Measurements from ENCODE around the gene SRSF9.

SRSF9 gene

GRCh38 chr12:120485961-120486881, 16.7 kb upstream of the SRSF9 start:
- Histone ChIP-seq H3K36me3 (no peaks in the 10 kb centered on the region), H3K9me3 (no peaks in the 10 kb centered on the region), H3K27me3 (no peaks in the 10 kb centered on the region), H3K4me1 (ENCODE audit: control insufficient read depth in 1 of 2, insufficient read depth in 1 of 2, low read depth in 1 of 2, low read length in 1 of 2) (no peaks in the 10 kb centered on the region), H3K27ac (no peak overlapping the region), H3K4me3 (ENCODE audit: low read depth in 1 of 2, low read length in 1 of 2) (no peak overlapping the region)
- TF ChIP-seq CTCF (IDR thresholded peaks at IDR 0.05): no peak

GRCh38 chr12:120483621-120484020, 14.1 kb upstream of the SRSF9 start:
- Histone ChIP-seq H3K36me3 (no peaks in the 10 kb centered on the region), H3K9me3 (no peaks in the 10 kb centered on the region), H3K4me3 (ENCODE audit: low read depth in 1 of 2, low read length in 1 of 2) (no peak overlapping the region), H3K27me3 (no peaks in the 10 kb centered on the region), H3K4me1 (ENCODE audit: control insufficient read depth in 1 of 2, insufficient read depth in 1 of 2, low read depth in 1 of 2, low read length in 1 of 2) (no peaks in the 10 kb centered on the region), H3K27ac (no peak overlapping the region)
- no peak for TF ChIP-seq CTCF (IDR thresholded peaks at IDR 0.05)

GRCh38 chr12:120481022-120481767, 11.6 kb upstream of the SRSF9 start:
- Histone ChIP-seq H3K36me3 (no peaks in the 10 kb centered on the region), H3K27me3 (no peaks in the 10 kb centered on the region), H3K9me3 (no peaks in the 10 kb centered on the region), H3K4me1 (ENCODE audit: control insufficient read depth in 1 of 2, insufficient read depth in 1 of 2, low read depth in 1 of 2, low read length in 1 of 2) (no peaks in the 10 kb centered on the region), H3K4me3 (ENCODE audit: low read depth in 1 of 2, low read length in 1 of 2) (no peak overlapping the region), H3K27ac (no peak overlapping the region)
- no peak for TF ChIP-seq CTCF (IDR thresholded peaks at IDR 0.05)

DNA sequence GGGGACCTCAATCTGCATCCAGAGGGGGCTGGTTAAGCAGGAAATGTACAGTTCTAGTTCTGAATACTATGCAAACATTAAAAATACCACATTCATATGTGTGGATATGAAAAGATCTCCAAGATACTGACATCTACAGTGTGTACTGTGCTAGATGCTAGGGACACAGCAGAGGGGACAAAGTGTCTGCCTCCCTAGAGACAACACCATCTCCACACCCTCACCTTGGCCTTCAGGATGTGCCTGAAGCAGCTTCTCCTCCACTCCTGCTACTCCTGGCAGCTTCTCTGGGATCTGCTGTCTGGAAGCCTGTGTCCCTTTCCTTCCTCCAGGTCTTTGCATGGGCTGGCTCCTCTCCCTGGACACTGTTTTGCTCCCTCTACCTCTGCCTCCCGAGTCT, 10.7 kb upstream of the SRSF9 start:
- no peaks in the 10 kb centered on the region for H3K9me3 ChIP-seq
- H3K4me3 ChIP-seq (ENCODE audit: low read depth in 1 of 2, low read length in 1 of 2): no peak overlapping the region
- no peaks in the 10 kb centered on the region for H3K4me1 ChIP-seq (ENCODE audit: control insufficient read depth in 1 of 2, insufficient read depth in 1 of 2, low read depth in 1 of 2, low read length in 1 of 2)
- H3K27me3 ChIP-seq: no peaks in the 10 kb centered on the region
- no peak for TF ChIP-seq CTCF (IDR thresholded peaks at IDR 0.05)
- no peak overlapping the region for H3K27ac ChIP-seq
- H3K36me3 ChIP-seq: no peaks in the 10 kb centered on the region

- Histone ChIP-seq H3K27ac (no peak overlapping the region), H3K9me3 (no peaks in the 10 kb centered on the region), H3K4me1 (ENCODE audit: control insufficient read depth in 1 of 2, insufficient read depth in 1 of 2, low read depth in 1 of 2, low read length in 1 of 2) (no peaks in the 10 kb centered on the region), H3K27me3 (no peaks in the 10 kb centered on the region), H3K4me3 (ENCODE audit: low read depth in 1 of 2, low read length in 1 of 2) (no peak overlapping the region), H3K36me3 (no peaks in the 10 kb centered on the region)
- no peak for TF ChIP-seq CTCF (IDR thresholded peaks at IDR 0.05)
Measured at GRCh38 chr12:120479458-120479857, 9.9 kb upstream of the SRSF9 start.
